AG10803 (cell line): ENCODE measurements around the gene RASA2.

Experiments
- DNase-seq: peaks from one replicate; pipeline ENCODE4 v3.0.0; 2010; ENCODE audit warnings: low read depth
- H3K4me3 ChIP-seq: 2 replicates; pipeline ENCODE4 v1.5.1; 2011; ENCODE audit warnings: mild to moderate bottlenecking, low read length, control low read depth
- CTCF ChIP-seq: conservative IDR thresholded peaks from 2 replicates; pipeline ENCODE4 v1.5.1; 2011; ENCODE audit warnings: mild to moderate bottlenecking, low read length, control low read depth, inconsistent platforms

Gene RASA2

DNA sequence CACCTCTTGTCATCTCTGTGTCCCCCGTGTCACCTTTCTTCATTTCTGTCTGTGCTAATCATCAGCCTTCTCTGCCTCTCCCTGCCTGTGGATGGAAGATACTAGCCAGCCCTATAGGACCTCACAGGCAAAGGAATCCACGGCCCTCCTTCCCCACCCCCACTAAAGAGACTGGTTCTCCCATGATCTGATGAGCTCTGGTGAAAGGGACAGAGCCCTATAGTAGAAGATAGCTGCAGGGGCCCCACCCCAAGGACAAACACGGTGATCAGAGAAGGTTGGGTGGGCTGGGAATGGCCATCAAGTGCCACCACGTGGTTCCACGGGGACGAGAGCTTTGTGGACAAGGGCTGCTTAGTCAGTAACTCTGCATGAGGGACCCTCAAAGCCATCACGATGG is 27.8 kb upstream of the RASA2 start:
- TF ChIP-seq CTCF, result no peak
- no peak overlapping the region for H3K4me3 ChIP-seq
- no peak for DNase-seq

GRCh38 chr3:141460097-141460704 is 26.6 kb upstream of the RASA2 start:
- peak; percentile 94 for TF ChIP-seq CTCF
- peak; percentile 85 for DNase-seq
- H3K4me3 ChIP-seq, result no peak overlapping the region

GRCh38 chr3:141462176-141462859 is 24.5 kb upstream of the RASA2 start:
- TF ChIP-seq CTCF, result no peak
- no peak overlapping the region for H3K4me3 ChIP-seq
- no peak for DNase-seq

DNA sequence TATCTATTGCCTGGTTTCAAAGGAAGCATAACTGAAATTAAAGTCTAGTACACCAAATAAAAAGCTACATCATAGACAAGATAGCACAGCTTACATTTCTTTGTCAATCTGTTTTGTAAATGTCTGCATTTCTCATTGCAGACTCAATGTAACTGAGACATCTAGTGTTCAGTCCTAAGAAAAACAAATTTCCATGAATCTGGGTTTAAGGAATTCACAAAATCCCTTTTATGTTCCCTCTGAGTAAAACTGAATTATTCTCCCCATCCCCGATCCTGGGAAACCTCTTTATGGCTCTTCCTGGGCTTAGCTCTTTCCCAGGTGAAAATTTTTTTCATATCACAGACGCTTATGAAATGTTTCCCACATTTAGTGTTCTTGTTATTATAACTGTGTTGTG is 21.6 kb upstream of the RASA2 start:
- H3K4me3 ChIP-seq, result no peak overlapping the region
- peak; percentile 42 for DNase-seq
- peak; percentile 56 for TF ChIP-seq CTCF

DNA sequence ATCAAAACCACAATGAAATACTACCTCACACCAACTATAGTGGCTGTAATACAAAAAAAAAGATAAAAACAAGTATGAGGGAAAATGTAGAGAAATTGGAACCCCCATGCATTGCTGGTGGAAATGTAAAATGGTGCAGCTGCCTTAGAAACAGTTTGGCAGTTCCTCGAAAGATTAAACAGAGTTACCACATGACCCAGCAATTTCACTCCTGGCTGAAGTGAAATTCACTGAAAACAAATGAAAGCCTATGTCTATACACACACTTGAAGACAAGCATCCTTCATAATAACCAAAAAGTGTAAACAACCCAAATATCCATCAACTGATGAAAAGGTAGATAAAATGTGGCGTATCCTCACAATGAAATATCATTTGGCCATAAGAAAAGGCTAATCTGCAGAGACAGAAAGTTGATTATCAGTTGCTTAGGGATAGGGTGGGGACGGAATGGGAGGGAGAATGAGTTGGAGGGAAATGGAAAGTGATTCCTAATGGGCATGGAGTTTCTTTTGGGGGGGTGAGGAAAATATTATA is 20.1 kb upstream of the RASA2 start:
- H3K4me3 ChIP-seq, result no peak overlapping the region
- no peak for TF ChIP-seq CTCF
- DNase-seq, result no peak

- no peak for TF ChIP-seq CTCF
- no peak for DNase-seq
- no peak overlapping the region for H3K4me3 ChIP-seq
Measured at GRCh38 chr3:141469720-141470119, 17.1 kb upstream of the RASA2 start.

GRCh38 chr3:141471160-141471559 is 15.7 kb upstream of the RASA2 start:
- no peak for TF ChIP-seq CTCF
- DNase-seq, result peak; percentile 52

More at GRCh38 chr3:141471160-141471559, 15.7 kb upstream of the RASA2 start:
- no peak overlapping the region for H3K4me3 ChIP-seq
